HUDEP-2 (cell line): ENCODE results near the gene MEF2B.
"Not testable (repeated sequence)": the region's sequence is repeated elsewhere in the genome, so short reads cannot be mapped to it uniquely, and the experiment has no call there.

ENCODE experiments used
- DNase-seq, 76 experiments: peaks; one replicate each; lab custom pipeline; 2025; ENCODE audit not compliant: unreplicated experiment in 76 of 76; lab: John Stamatoyannopoulos, UW

MEF2B gene

GRCh38 chr19:19105365-19106055, 64.6 kb downstream of the MEF2B start:
- DNase-seq = peak in 8 of 76 experiments; percentile 6 to 45 (median 18)

- no peak for DNase-seq
Observed at GRCh38 chr19:19103167-19103566, 66.9 kb downstream of the MEF2B start.

DNA sequence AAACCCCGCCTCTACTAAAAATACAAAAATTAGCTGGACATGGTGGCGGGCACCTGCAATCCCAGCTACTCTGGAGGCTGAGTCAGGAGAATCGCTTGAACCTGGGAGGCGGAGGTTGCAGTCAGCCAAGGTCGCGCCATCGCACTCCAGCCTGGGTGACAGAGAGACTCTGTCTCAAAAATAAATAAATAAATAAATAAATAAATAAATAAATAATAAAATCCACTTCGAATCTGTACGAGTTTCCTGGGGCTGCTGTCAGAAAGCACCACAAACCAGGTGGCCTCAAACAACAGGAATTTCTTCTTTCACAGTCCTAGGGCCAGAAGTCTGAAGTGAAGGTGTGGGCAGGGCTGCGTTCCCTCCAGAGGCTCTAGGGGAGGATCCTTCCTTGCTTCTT, 67.5 kb downstream of the MEF2B start:
- not testable (repeated sequence) for DNase-seq

- DNase-seq = no peak
Observed at GRCh38 chr19:19101540-19101939, 68.5 kb downstream of the MEF2B start.

DNA sequence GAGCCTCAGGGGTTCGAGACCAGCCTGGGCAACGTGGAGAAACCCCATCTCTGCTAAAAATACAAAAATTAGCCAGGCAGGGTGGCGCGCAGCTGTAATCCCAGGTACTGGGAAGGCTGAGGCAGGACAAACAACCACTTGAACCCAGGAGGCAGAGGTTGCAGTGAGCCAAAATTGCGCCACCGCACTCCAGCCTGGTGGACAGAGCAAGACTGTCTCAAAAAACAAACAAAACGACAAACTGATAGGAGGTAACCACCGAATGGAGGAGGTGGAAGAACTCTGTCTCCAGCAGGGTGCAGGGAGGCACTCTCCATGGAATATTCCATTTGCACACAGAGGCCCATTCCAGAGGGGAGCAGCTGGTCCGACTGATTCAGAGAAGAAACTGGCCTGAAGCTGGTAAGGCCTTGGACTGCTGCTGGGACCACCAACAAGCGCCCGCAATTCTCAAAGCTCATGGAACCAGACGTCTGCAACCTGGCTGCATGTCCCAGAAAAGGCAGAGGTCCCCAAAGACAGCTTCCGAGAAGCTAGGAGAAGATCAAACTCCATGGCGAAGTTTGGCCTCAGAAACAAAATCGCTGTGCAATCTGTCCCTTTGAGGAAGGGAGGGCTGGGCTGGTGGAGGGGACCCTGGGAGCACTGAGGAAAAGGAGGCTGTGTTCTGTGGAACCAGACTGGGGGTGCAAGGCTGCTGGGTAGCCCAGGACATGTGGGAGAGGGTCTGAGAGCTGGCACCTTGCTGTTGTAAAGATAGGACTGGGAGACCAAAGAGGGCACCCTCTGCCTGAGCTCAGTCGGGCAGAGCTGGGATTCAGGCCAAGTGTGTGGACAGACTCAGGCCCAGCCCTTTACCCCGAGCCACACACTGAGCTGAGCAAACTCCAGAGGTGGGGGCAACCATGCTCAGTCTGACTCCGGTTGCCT, 71.1 kb downstream of the MEF2B start:
- peak in 7 of 76 experiments; percentile 7 to 34 (median 26) for DNase-seq

DNA sequence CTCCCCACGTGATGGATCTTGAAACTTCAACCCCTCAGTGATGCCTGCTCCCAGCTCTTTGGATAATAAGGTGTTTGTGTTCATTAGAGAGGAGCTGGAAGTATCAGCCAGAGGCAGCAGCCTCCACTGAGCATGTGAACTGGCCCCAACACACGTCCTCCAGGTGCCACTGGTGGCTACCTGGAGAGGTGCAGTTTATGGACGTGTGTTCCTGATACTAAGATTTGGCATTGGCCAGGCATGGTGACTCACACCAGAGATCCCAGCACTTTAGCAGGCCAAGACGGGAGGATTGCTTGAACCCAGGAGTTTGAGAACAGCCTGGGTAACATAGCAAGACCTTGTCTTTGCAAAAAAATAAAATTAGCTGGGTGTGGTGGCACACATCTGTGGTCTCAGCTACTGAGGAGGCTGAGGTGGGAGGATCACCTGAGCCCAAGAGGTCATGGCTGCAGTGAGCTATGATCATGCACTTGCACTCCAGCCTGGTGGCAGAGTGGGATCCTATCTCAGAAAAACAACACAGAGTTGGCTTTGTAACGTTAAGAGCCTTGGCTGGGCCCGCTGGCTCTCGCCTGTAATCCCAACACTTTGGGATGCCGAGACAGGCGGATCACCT, 71.9 kb downstream of the MEF2B start:
- DNase-seq = no peak

DNA sequence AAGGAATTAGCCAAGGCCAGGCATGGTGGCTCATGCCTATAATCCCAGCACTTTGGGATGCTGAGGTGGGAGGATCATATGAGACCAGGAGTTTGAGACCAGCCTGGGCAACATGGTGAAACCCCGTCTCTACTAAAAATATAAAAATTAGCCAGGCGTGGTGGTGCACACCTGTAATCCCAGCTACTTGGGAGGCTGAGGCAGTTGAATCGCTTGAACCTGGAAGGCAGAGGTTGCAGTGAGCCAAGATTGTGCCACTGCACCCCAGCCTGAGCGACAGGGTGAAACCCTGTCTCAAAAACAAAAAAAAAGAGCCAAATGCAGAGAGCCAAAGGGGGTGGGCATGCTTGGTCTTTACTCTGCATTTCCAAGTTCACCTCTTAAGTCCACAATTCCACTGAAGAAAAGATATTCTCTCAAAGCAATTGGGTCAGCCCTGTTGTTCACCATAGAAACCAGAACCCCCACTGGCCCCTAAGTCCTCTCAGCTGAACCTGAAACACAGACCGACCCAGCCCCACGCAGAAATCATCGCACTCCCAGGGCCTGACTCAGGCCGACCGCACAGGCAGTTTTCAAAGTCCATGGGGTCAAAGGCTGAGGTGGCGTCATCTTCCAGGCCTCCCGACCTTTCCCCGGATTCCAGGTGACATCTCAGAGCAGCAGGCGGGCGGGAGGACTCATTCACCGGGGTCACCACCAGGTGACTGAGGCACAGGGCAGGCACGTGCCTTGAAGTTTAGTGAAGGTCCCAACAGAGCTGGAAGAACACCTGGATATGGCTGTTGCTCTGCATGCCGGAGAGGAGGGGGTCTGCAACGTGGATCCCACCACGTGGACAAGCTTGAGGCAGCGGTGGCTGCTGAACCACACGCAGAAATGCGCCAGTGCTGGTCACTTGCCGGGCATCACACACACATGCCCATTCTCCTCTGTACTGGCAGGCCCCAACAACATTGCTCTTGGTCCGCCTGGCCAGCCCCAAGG, 73.1 kb downstream of the MEF2B start:
- DNase-seq = no peak

DNA sequence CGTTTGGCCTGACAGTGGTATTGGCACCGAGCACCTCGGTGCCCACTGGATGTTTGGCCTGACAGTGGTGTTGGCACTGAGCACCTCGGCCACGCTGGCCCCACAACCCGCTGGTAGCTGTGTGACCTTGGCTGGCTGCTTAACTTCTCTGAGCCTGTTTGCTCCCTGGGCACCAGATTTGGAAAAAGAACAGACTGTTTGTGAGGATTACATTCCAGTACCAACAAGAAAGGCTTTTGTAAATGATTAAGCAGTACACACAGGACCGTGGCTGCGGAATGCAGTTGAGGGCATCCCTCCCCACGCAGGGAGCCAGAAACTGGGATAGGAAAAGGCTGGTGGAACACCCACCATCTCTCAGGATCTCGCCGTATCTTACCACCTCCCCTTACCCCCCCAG, 74.4 kb downstream of the MEF2B start:
- no peak for DNase-seq
